Natural killer cell (primary cell): Measurements from ENCODE around the gene MOCOS. TPM values are rescaled to one million over a fixed set of nuclear protein-coding genes. Genes with fewer than 3 reads are reported as not detected.

ENCODE experiments used
- ATAC-seq, 3 donors: fragments of 150-1000 bp in 2 of 3; fragments of 200-7000 bp in 1 of 3; cut with Tn5 transposase; 1 replicate in 1 of 3; 2 replicates in 2 of 3; pipeline ENCODE4 v1.10.0; 2021; ENCODE audit warnings: mild to moderate bottlenecking in 2 of 3, moderate library complexity in 2 of 3
- DNase-seq, 2 donors: peaks; one replicate each; pipeline versions ENCODE4 v3.0.0 to v3.0.0-alpha.2; 2013 to 2021; ENCODE audit warnings: mixed read lengths in 1 of 2
- H3K27ac ChIP-seq: one replicate; pipeline ENCODE4 v1.5.1; 2013; ENCODE audit warnings: mild to moderate bottlenecking, low read length
- H3K27me3 ChIP-seq: one replicate; pipeline ENCODE4 v1.6.1; 2013; ENCODE audit warnings: low read length; ENCODE audit not compliant: control insufficient read depth, insufficient read depth
- H3K36me3 ChIP-seq: one replicate; pipeline ENCODE4 v1.6.1; 2013; ENCODE audit warnings: low read length; ENCODE audit not compliant: control insufficient read depth, insufficient read depth
- H3K4me1 ChIP-seq: one replicate; pipeline ENCODE4 v1.6.1; 2013; ENCODE audit warnings: low read length; ENCODE audit not compliant: control insufficient read depth, insufficient read depth
- H3K4me3 ChIP-seq: one replicate; pipeline ENCODE4 v1.5.1; 2013; ENCODE audit warnings: low read length
- H3K9me3 ChIP-seq: one replicate; pipeline ENCODE4 v1.6.1; 2013; ENCODE audit warnings: low read length; ENCODE audit not compliant: control insufficient read depth, insufficient read depth
- H3K27ac Mint-ChIP-seq, 2 donors: one replicate each; pipeline ENCODE4 v1.8.0; 2022; ENCODE audit warnings: mild to moderate bottlenecking in 2 of 2, mixed read lengths in 2 of 2, moderate library complexity in 1 of 2
- H3K27me3 Mint-ChIP-seq, 2 donors: one replicate each; pipeline ENCODE4 v1.8.0; 2022; ENCODE audit warnings: low read depth in 2 of 2, mixed read lengths in 2 of 2
- H3K36me3 Mint-ChIP-seq: one replicate; pipeline ENCODE4 v1.8.0; 2022; ENCODE audit warnings: mixed read lengths
- H3K4me1 Mint-ChIP-seq, 2 donors: one replicate each; pipeline ENCODE4 v1.8.0; 2022; ENCODE audit warnings: mixed read lengths in 2 of 2
- H3K4me3 Mint-ChIP-seq: one replicate; pipeline ENCODE4 v1.8.0; 2022; ENCODE audit warnings: mild to moderate bottlenecking, moderate library complexity, mixed read lengths
- H3K9me3 Mint-ChIP-seq, 2 donors: one replicate each; pipeline ENCODE4 v1.8.0; 2022; ENCODE audit warnings: mixed read lengths in 2 of 2
- WGBS: methylation state at CpG from one replicate; pipeline ENCODE4 v1.1.7; 2013; ENCODE audit warnings: missing lambda C conversion rate; ENCODE audit not compliant: insufficient coverage; 5-methylcytosine and 5-hydroxymethylcytosine counted together
- intact Hi-C: fragments of 100-400 bp; cut with micrococcal nuclease; formaldehyde crosslinking; loops from one replicate; pipeline ENCODE4 v1.14.2; 2022
- total RNA-seq, 4 donors: library from RNA; stranded (reverse); fragments of 120-200 nt in 1 of 4; gene quantifications; one replicate each; pipeline versions ENCODE4 v1.2.3 to v1.2.4, GENCODE V29; 2013 to 2022
- TF ChIP-seq, protein P1 (sequence below): fragments of 200-600 bp; IDR thresholded peaks from one replicate; pipeline ENCODE4 v1.8.0; 2022; ENCODE audit warnings: antibody characterized with exemption

MOCOS gene
- total RNA-seq, 3 donors from 2014 or later (not counting 1 experiment from before 2014, with no cell fraction given), result 0.10 to 0.24 (median 0.16) TPM

DNA sequence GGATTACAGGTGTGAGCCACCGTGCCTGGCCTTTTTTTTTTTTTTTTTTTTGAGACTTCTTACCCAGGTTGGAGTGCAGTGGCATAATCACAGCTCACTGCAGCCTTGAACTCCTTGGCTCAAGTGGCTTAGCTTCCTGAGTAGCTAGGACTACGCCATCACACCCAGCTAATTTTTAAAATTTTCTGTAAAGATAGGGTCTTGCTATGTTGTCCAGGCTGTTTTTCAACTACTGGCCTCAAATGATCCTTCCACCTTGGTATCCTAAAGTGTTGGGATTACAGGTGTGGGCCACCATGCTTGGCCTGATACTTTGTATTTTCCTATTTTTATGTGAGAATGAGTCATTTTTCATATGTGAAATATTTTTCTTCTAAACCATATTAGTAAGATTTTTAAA, 43.9 kb upstream of the MOCOS start:
- H3K36me3 Mint-ChIP-seq, result peaks cover 26% of the 10 kb centered on the region

GRCh38 chr18:36149514-36150289, 37.6 kb upstream of the MOCOS start:
- no peaks in the 10 kb centered on the region for H3K4me1 ChIP-seq
- ATAC-seq, result no peak
- no peak for DNase-seq
- 100% methylated on average over 1 of the region's 5 CpGs for WGBS
- Mint-ChIP-seq H3K9me3 (no peaks in the 10 kb centered on the region), H3K4me3 (no peak overlapping the region), H3K4me1 (peaks cover 4 to 16% of the 10 kb centered on the region in 2 donors), H3K27me3 (no peaks in the 10 kb centered on the region), H3K27ac (peak overlapping the region; percentile 45 to 48), H3K36me3 (peaks cover 24% of the 10 kb centered on the region)
- peaks cover 77% of the 10 kb centered on the region for H3K36me3 ChIP-seq
- intact Hi-C loops, result no loop called here
- H3K9me3 ChIP-seq, result no peaks in the 10 kb centered on the region
- no peaks in the 10 kb centered on the region for H3K27me3 ChIP-seq
- no peak overlapping the region for H3K4me3 ChIP-seq
- peak overlapping the region; percentile 30 for H3K27ac ChIP-seq
- TF ChIP-seq, protein P1, sequence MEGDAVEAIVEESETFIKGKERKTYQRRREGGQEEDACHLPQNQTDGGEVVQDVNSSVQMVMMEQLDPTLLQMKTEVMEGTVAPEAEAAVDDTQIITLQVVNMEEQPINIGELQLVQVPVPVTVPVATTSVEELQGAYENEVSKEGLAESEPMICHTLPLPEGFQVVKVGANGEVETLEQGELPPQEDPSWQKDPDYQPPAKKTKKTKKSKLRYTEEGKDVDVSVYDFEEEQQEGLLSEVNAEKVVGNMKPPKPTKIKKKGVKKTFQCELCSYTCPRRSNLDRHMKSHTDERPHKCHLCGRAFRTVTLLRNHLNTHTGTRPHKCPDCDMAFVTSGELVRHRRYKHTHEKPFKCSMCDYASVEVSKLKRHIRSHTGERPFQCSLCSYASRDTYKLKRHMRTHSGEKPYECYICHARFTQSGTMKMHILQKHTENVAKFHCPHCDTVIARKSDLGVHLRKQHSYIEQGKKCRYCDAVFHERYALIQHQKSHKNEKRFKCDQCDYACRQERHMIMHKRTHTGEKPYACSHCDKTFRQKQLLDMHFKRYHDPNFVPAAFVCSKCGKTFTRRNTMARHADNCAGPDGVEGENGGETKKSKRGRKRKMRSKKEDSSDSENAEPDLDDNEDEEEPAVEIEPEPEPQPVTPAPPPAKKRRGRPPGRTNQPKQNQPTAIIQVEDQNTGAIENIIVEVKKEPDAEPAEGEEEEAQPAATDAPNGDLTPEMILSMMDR, result no peak

More for the DNA sequence above, 43.9 kb upstream of the MOCOS start:
- TF ChIP-seq, protein P1, result no peak
- no peak overlapping the region for H3K4me3 Mint-ChIP-seq
- Histone ChIP-seq H3K9me3 (no peaks in the 10 kb centered on the region), H3K36me3 (peaks cover 76% of the 10 kb centered on the region), H3K4me1 (no peaks in the 10 kb centered on the region), H3K27me3 (no peaks in the 10 kb centered on the region), H3K4me3 (no peak overlapping the region), H3K27ac (no peak overlapping the region)
- H3K4me1 Mint-ChIP-seq, result peaks cover 5% of the 10 kb centered on the region in 2 donors
- no peak overlapping the region for H3K27ac Mint-ChIP-seq
- DNase-seq (no peak), ATAC-seq (no peak)
- intact Hi-C loops, result no loop called here
- no peaks in the 10 kb centered on the region for H3K27me3 Mint-ChIP-seq
- H3K9me3 Mint-ChIP-seq, result no peaks in the 10 kb centered on the region
- 94% methylated on average over 2 of the region's 2 CpGs for WGBS

DNA sequence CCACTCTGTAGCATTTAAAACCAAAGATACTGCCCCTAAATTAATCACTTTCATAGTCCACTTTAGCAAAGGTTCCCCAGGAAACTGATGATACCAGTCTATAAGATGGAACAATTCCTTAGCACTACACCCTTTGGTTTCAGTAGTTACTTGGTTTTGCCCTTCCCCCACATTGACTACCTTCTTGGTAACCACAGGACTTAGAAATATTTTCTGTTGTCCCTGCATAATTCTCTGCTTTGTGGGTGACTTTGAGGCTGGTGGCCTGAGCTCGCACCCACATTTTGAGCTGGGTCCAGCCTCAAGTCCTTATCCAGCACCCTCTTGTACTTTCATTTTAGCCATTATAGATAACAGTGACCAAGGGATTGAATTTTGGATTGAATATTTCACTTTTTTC, 34.5 kb upstream of the MOCOS start:
- no peak overlapping the region for H3K4me3 ChIP-seq
- DNase-seq, result no peak
- intact Hi-C loops, result no loop called here
- H3K9me3 ChIP-seq, result no peaks in the 10 kb centered on the region
- H3K36me3 Mint-ChIP-seq, result peaks cover 15% of the 10 kb centered on the region
- peak overlapping the region in 1 of 2 donors; percentile 58 for H3K27ac Mint-ChIP-seq
- no peak for ATAC-seq
- TF ChIP-seq, protein P1, result no peak
- no peaks in the 10 kb centered on the region for H3K27me3 ChIP-seq
- H3K27me3 Mint-ChIP-seq, result no peaks in the 10 kb centered on the region
- H3K4me1 Mint-ChIP-seq, result peaks cover 11 to 22% of the 10 kb centered on the region in 2 donors
- no peaks in the 10 kb centered on the region for H3K4me1 ChIP-seq
- H3K27ac ChIP-seq, result no peak overlapping the region
- WGBS, result 100% methylated on average over 1 of the region's 1 CpG
- no peaks in the 10 kb centered on the region for H3K9me3 Mint-ChIP-seq
- H3K4me3 Mint-ChIP-seq, result no peak overlapping the region
- peaks cover 81% of the 10 kb centered on the region for H3K36me3 ChIP-seq
